ENCODE results near the gene BID. TPM values are rescaled to one million over a fixed set of nuclear protein-coding genes. Genes with fewer than 3 reads are reported as not detected.

Gene BID
- total RNA-seq, 1 donor from 2014 or later: 41.5 TPM

GRCh38 chr22:17807578-17808410 lies 33.5 kb upstream of the BID start:
- H3K36me3 ChIP-seq (ENCODE audit: control insufficient read depth, insufficient read depth, low read length): peaks cover 3% of the 10 kb centered on the region
- no peak for TF ChIP-seq CTCF (IDR thresholded peaks at IDR 0.05; ENCODE audit: insufficient read depth, low read length, poor library complexity, severe bottlenecking)
- no peaks in the 10 kb centered on the region for H3K27me3 ChIP-seq (ENCODE audit: control insufficient read depth, insufficient read depth, low read length)
- DNase-seq (ENCODE audit: low read depth): no peak
- H3K4me3 ChIP-seq (ENCODE audit: low read depth, low read length): no peak overlapping the region

- no peak for TF ChIP-seq CTCF (IDR thresholded peaks at IDR 0.05; ENCODE audit: insufficient read depth, low read length, poor library complexity, severe bottlenecking)
- Histone ChIP-seq H3K27me3 (ENCODE audit: control insufficient read depth, insufficient read depth, low read length) (no peaks in the 10 kb centered on the region), H3K4me3 (ENCODE audit: low read depth, low read length) (no peak overlapping the region), H3K36me3 (ENCODE audit: control insufficient read depth, insufficient read depth, low read length) (peaks cover 3% of the 10 kb centered on the region)
- DNase-seq (ENCODE audit: low read depth): no peak
Measured at GRCh38 chr22:17807086-17807485, 32.8 kb upstream of the BID start.

GRCh38 chr22:17806437-17806836 lies 32.2 kb upstream of the BID start:
- TF ChIP-seq CTCF (IDR thresholded peaks at IDR 0.05; ENCODE audit: insufficient read depth, low read length, poor library complexity, severe bottlenecking): no peak
- no peak for DNase-seq (ENCODE audit: low read depth)
- H3K4me3 ChIP-seq (ENCODE audit: low read depth, low read length): no peak overlapping the region
- peaks cover 3% of the 10 kb centered on the region for H3K36me3 ChIP-seq (ENCODE audit: control insufficient read depth, insufficient read depth, low read length)
- no peaks in the 10 kb centered on the region for H3K27me3 ChIP-seq (ENCODE audit: control insufficient read depth, insufficient read depth, low read length)

- Histone ChIP-seq H3K36me3 (ENCODE audit: control insufficient read depth, insufficient read depth, low read length) (peaks cover 3% of the 10 kb centered on the region), H3K4me3 (ENCODE audit: low read depth, low read length) (no peak overlapping the region), H3K27me3 (ENCODE audit: control insufficient read depth, insufficient read depth, low read length) (no peaks in the 10 kb centered on the region)
- no peak for TF ChIP-seq CTCF (IDR thresholded peaks at IDR 0.05; ENCODE audit: insufficient read depth, low read length, poor library complexity, severe bottlenecking)
- no peak for DNase-seq (ENCODE audit: low read depth)
Measured at GRCh38 chr22:17804331-17805080, 30.2 kb upstream of the BID start.

- DNase-seq (ENCODE audit: low read depth): no peak
- H3K27me3 ChIP-seq (ENCODE audit: control insufficient read depth, insufficient read depth, low read length): no peaks in the 10 kb centered on the region
- H3K36me3 ChIP-seq (ENCODE audit: control insufficient read depth, insufficient read depth, low read length): peaks cover 1% of the 10 kb centered on the region
- no peak for TF ChIP-seq CTCF (IDR thresholded peaks at IDR 0.05; ENCODE audit: insufficient read depth, low read length, poor library complexity, severe bottlenecking)
- H3K4me3 ChIP-seq (ENCODE audit: low read depth, low read length): no peak overlapping the region
Measured at GRCh38 chr22:17803609-17804270, 29.5 kb upstream of the BID start.

Data from kidney epithelial cell (primary cell).